ENCODE results near the gene CIRBP.
"Not testable (repeated sequence)": the region's sequence is repeated elsewhere in the genome, so short reads cannot be mapped to it uniquely, and the experiment has no call there.

CIRBP gene

GRCh38 chr19:1240925-1241324 is 28.2 kb upstream of the CIRBP start:
- FAIRE-seq (no peak), DNase-seq (ENCODE audit: insufficient read length, low spot score) (no peak)
- TF ChIP-seq CTCF (IDR thresholded peaks at IDR 0.05; ENCODE audit: insufficient read depth, missing control alignments): no peak

GRCh38 chr19:1241417-1242095 is 27.6 kb upstream of the CIRBP start, which contains the start of gene ATP5F1D:
Gene ATP5F1D (plus strand): TSS chr19:1241751. CDS start chr19:1241851, 100 bp downstream.
- DNase-seq (ENCODE audit: insufficient read length, low spot score) (peak; percentile 97), FAIRE-seq (no peak)
- no peak for TF ChIP-seq CTCF (IDR thresholded peaks at IDR 0.05; ENCODE audit: insufficient read depth, missing control alignments)

- peak; percentile 68 for TF ChIP-seq CTCF (IDR thresholded peaks at IDR 0.05; ENCODE audit: insufficient read depth, missing control alignments)
- no peak for FAIRE-seq
- DNase-seq (ENCODE audit: insufficient read length, low spot score): peak; percentile 96
These were observed 25.1 kb upstream of the CIRBP start for GRCh38 chr19:1243768-1244692.

- TF ChIP-seq CTCF (IDR thresholded peaks at IDR 0.05; ENCODE audit: insufficient read depth, missing control alignments): no peak
- FAIRE-seq (no peak), DNase-seq (ENCODE audit: insufficient read length, low spot score) (no peak)
These were observed 24.3 kb upstream of the CIRBP start for GRCh38 chr19:1244693-1245451.

- FAIRE-seq (no peak), DNase-seq (ENCODE audit: insufficient read length, low spot score) (no peak)
- no peak for TF ChIP-seq CTCF (IDR thresholded peaks at IDR 0.05; ENCODE audit: insufficient read depth, missing control alignments)
These were observed 23.5 kb upstream of the CIRBP start for GRCh38 chr19:1245494-1246264.

- FAIRE-seq; DNase-seq (ENCODE audit: insufficient read length, low spot score): not testable (repeated sequence)
These were observed 22.7 kb upstream of the CIRBP start for GRCh38 chr19:1246265-1247087.
